GM23338 (cell line): ENCODE data around the gene PEDS1. TPM values are rescaled to one million over a fixed set of nuclear protein-coding genes. Genes with fewer than 3 reads are reported as not detected.

ENCODE experiments used
- ATAC-seq: fragments of 200-7000 bp; cut with Tn5 transposase; 3 replicates; pipeline ENCODE4 v1.9.1; 2020
- DNase-seq: peaks from one replicate; pipeline ENCODE4 v3.0.0-alpha.2; 2015; ENCODE audit warnings: low spot score
- H2AFZ ChIP-seq: fragments of 200-600 bp; sonication (generic); 2 replicates; pipeline ENCODE4 v1.8.0; 2016; ENCODE audit warnings: antibody characterized with exemption, mild to moderate bottlenecking, moderate library complexity
- H3F3A ChIP-seq: fragments of 200-600 bp; sonication (generic); replicated peaks from 2 replicates; pipeline ENCODE4 v1.8.0; 2017; ENCODE audit warnings: antibody characterized with exemption, mixed run types, low read depth
- H3K27ac ChIP-seq: fragments of 200-600 bp; sonication (generic); 2 replicates; pipeline ENCODE4 v1.6.1; 2016; ENCODE audit warnings: low read depth
- H3K27me3 ChIP-seq: fragments of 200-600 bp; sonication (generic); 2 replicates; pipeline ENCODE4 v1.8.0; 2016; ENCODE audit warnings: mild to moderate bottlenecking, mixed run types, moderate library complexity; ENCODE audit not compliant: insufficient read depth
- H3K36me3 ChIP-seq: fragments of 200-600 bp; sonication (generic); 2 replicates; pipeline ENCODE4 v1.8.0; 2016; ENCODE audit warnings: mild to moderate bottlenecking; ENCODE audit not compliant: insufficient read depth
- H3K4me1 ChIP-seq: fragments of 200-600 bp; sonication (generic); 2 replicates; pipeline ENCODE4 v1.8.0; 2016; ENCODE audit warnings: mild to moderate bottlenecking, moderate library complexity; ENCODE audit not compliant: insufficient read depth
- H3K4me2 ChIP-seq: fragments of 200-600 bp; sonication (generic); 2 replicates; pipeline ENCODE4 v1.7.1; 2017; ENCODE audit warnings: mixed run types
- H3K4me3 ChIP-seq: fragments of 200-600 bp; sonication (generic); 2 replicates; pipeline ENCODE4 v1.6.1; 2016; ENCODE audit warnings: mixed run types
- H3K79me2 ChIP-seq: fragments of 200-600 bp; sonication (generic); replicated peaks from 2 replicates; pipeline ENCODE4 v1.8.0; 2017; ENCODE audit warnings: mild to moderate bottlenecking; ENCODE audit not compliant: insufficient read depth
- H3K9me2 ChIP-seq: fragments of 200-600 bp; sonication (generic); 2 replicates; pipeline ENCODE4 v1.8.0; 2017; ENCODE audit not compliant: insufficient read depth
- H4K20me1 ChIP-seq: fragments of 200-600 bp; sonication (generic); replicated peaks from 2 replicates; pipeline ENCODE4 v1.8.0; 2017; ENCODE audit warnings: mild to moderate bottlenecking; ENCODE audit not compliant: insufficient read depth
- H3K27ac Mint-ChIP-seq: 2 replicates; pipeline ENCODE4 v1.8.0; 2020; ENCODE audit warnings: inconsistent platforms, mild to moderate bottlenecking, moderate library complexity, mixed read lengths
- H3K27me3 Mint-ChIP-seq: 3 replicates; pipeline ENCODE4 v1.8.0; 2022; ENCODE audit warnings: low read depth, mild to moderate bottlenecking, moderate library complexity, mixed read lengths, inconsistent platforms; ENCODE audit not compliant: insufficient read depth, poor library complexity
- H3K36me3 Mint-ChIP-seq: 3 replicates; pipeline ENCODE4 v1.8.0; 2021; ENCODE audit warnings: low read depth, mild to moderate bottlenecking, inconsistent platforms, moderate library complexity, mixed read lengths
- H3K4me1 Mint-ChIP-seq: 3 replicates; pipeline ENCODE4 v1.8.0; 2020; ENCODE audit warnings: mild to moderate bottlenecking, inconsistent platforms, mixed read lengths
- H3K4me3 Mint-ChIP-seq: 3 replicates; pipeline ENCODE4 v1.8.0; 2021; ENCODE audit warnings: moderate library complexity, mild to moderate bottlenecking, inconsistent platforms, mixed read lengths
- H3K9me3 Mint-ChIP-seq: 3 replicates; pipeline ENCODE4 v1.8.0; 2020; ENCODE audit warnings: moderate library complexity, mild to moderate bottlenecking, inconsistent platforms, mixed read lengths
- CREB1 ChIP-seq: fragments of 250-450 bp; sonication (Bioruptor Pico); IDR thresholded peaks from 2 replicates; pipeline ENCODE4 v1.5.0; 2020; ENCODE audit warnings: low read depth, mild to moderate bottlenecking, moderate library complexity
- CTCF ChIP-seq, 2 experiments: fragments of 200-600 bp in 1 of 2; sonication (generic) in 1 of 2; conservative IDR thresholded peaks; 2 replicates each; pipeline versions ENCODE4 v1.5.1 to v1.6.1; 2016 to 2017; ENCODE audit warnings: antibody characterized with exemption in 2 of 2, low read depth in 2 of 2, mild to moderate bottlenecking in 2 of 2, moderate library complexity in 1 of 2
- ETS1 ChIP-seq: IDR thresholded peaks from 2 replicates; pipeline ENCODE4 v1.6.1; 2016; ENCODE audit warnings: antibody characterized with exemption
- EZH2 ChIP-seq: fragments of 200-600 bp; sonication (generic); IDR thresholded peaks from one replicate; pipeline ENCODE4 v1.8.0; 2017; ENCODE audit warnings: antibody characterized with exemption, mild to moderate bottlenecking, low read depth; ENCODE audit not compliant: unreplicated experiment
- EZH2phosphoT487 ChIP-seq: fragments of 200-600 bp; sonication (generic); IDR thresholded peaks from one replicate; pipeline ENCODE4 v1.8.1; 2018; ENCODE audit warnings: antibody characterized with exemption; ENCODE audit not compliant: unreplicated experiment
- JUNB ChIP-seq: IDR thresholded peaks from one replicate; pipeline ENCODE4 v1.6.1; 2016; ENCODE audit warnings: antibody characterized with exemption; ENCODE audit not compliant: unreplicated experiment
- NANOG ChIP-seq: IDR thresholded peaks from 2 replicates; pipeline ENCODE4 v1.6.1; 2016; ENCODE audit warnings: antibody characterized with exemption, borderline replicate concordance
- POLR2AphosphoS5 ChIP-seq: IDR thresholded peaks from 2 replicates; pipeline ENCODE4 v1.6.1; 2016; ENCODE audit warnings: antibody characterized with exemption, low read depth
- REST ChIP-seq: IDR thresholded peaks from one replicate; pipeline ENCODE4 v1.6.1; 2018; ENCODE audit warnings: antibody characterized with exemption; ENCODE audit not compliant: unreplicated experiment
- STAT1 ChIP-seq: IDR thresholded peaks from one replicate; pipeline ENCODE4 v1.6.1; 2016; ENCODE audit warnings: antibody characterized with exemption; ENCODE audit not compliant: unreplicated experiment
- ZNF114 ChIP-seq: fragments of 250-450 bp; sonication (Bioruptor Pico); IDR thresholded peaks from 2 replicates; pipeline ENCODE4 v1.5.0; 2020; ENCODE audit warnings: mild to moderate bottlenecking, moderate library complexity
- ZNF331 ChIP-seq: fragments of 250-450 bp; sonication (Bioruptor Pico); IDR thresholded peaks from 2 replicates; pipeline ENCODE4 v1.5.0; 2020; ENCODE audit warnings: low read depth, mild to moderate bottlenecking, moderate library complexity
- ZNF462 ChIP-seq: fragments of 250-450 bp; sonication (Bioruptor Pico); IDR thresholded peaks from 2 replicates; pipeline ENCODE4 v1.5.0; 2020; ENCODE audit warnings: mild to moderate bottlenecking, moderate library complexity
- polyA plus RNA-seq: library from polyadenylated mRNA; unstranded; fragments of >200 nt; fragmentation: Nextera tagmentation; extraction: Ambion mirVana; gene quantifications from 2 replicates; pipeline ENCODE4 v1.2.1, GENCODE V29; 2016
- total RNA-seq: library from RNA; depleted of rRNA; stranded (reverse); fragments of >200 nt; shearing (Covaris generic); gene quantifications from 2 replicates; pipeline ENCODE4 v1.2.3, GENCODE V29; 2014

PEDS1 gene
- total and polyA plus RNA-seq, 2 experiments from 2014 or later = 34.5 to 43.6 TPM

- Histone ChIP-seq H3K4me3 (peak overlapping the region; percentile 68), H3K79me2 (peaks cover 30% of the 10 kb centered on the region), H3K27ac (no peak overlapping the region; the same call in 1 of the 2 replicates), H3K4me1 (peaks cover 28% of the 10 kb centered on the region), H4K20me1 (peaks cover 15% of the 10 kb centered on the region), H3K4me2 (peak overlapping the region; percentile 80), H3K27me3 (no peaks in the 10 kb centered on the region), H2AFZ (peak overlapping the region; percentile 50), H3K9me2 (no peaks in the 10 kb centered on the region), H3K36me3 (no peaks in the 10 kb centered on the region), H3F3A (no peaks in the 10 kb centered on the region; the same call in 1 of the 2 replicates)
- Mint-ChIP-seq H3K9me3 (no peaks in the 10 kb centered on the region), H3K27ac (peak overlapping the region; percentile 89), H3K4me1 (peaks cover 34% of the 10 kb centered on the region), H3K36me3 (no peaks in the 10 kb centered on the region), H3K27me3 (peaks cover 9% of the 10 kb centered on the region), H3K4me3 (peak overlapping the region; percentile 91)
- TF ChIP-seq STAT1 (no peak), REST (no peak), CREB1 (CRISPR knock-in tag) (peak; percentile 88), CTCF (conservative IDR thresholded peaks at IDR 0.05; ENCODE audit: low read depth in 2 of 2) (no peak), NANOG (no peak), JUNB (no peak), ZNF331 (CRISPR knock-in tag) (no peak), ETS1 (peak; percentile 96), ZNF114 (CRISPR knock-in tag) (no peak), POLR2AphosphoS5 (peak; percentile 73), ZNF462 (CRISPR knock-in tag) (no peak), EZH2phosphoT487 (no peak), EZH2 (no peak)
- DNase-seq (peak; percentile 98), ATAC-seq (peak; percentile 81)
Observed at GRCh38 chr20:50115591-50116367, 37.7 kb downstream of the PEDS1 start.
